ENCODE measurements around the gene COBL.
A peak's percentile ranks its signal among the peaks of the same experiment; 100 is the strongest.

Gene COBL

DNA sequence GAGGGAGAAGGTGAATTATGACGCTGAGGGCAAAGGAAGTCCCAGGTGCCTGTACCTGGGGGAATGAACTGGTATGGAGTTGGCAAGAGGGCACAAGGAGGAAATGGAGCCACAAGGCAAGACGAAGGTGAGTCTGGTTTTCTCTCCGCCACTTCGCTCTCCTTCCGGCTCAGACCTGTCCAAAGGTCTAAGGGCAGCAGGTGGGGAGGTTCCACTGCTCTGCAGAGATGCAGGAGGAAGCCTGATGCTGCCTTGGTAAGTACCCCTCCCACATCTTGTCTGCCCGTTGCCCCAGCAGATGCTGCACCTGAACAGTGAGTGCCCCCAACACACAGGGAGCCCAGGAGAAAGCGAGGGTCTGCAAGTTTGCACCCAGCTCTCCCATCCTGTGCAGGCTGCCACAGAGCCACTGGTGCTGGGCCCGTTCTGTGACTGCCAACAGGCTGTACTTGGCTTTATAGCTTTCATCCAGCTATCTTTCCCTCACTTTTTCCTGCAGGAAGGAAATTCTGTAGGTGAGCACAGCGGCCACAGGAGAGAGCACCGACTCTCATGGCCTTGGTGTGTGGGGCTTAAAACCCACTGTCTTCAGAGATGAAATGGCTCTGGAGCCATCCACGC is 235.2 kb downstream of the COBL start:
- no peak for DNase-seq (ENCODE audit: low read depth in 2 of 3, low spot score in 2 of 3)

- no peak for DNase-seq (ENCODE audit: low read depth in 2 of 3, low spot score in 2 of 3)
Measured at GRCh38 chr7:51080622-51081269, 235.9 kb downstream of the COBL start.

GRCh38 chr7:51080216-51080615 is 236.4 kb downstream of the COBL start:
- no peak for DNase-seq (ENCODE audit: low read depth in 2 of 3, low spot score in 2 of 3)

- DNase-seq (ENCODE audit: low read depth in 2 of 3, low spot score in 2 of 3): no peak
Measured at GRCh38 chr7:51079494-51079893, 237.1 kb downstream of the COBL start.

DNA sequence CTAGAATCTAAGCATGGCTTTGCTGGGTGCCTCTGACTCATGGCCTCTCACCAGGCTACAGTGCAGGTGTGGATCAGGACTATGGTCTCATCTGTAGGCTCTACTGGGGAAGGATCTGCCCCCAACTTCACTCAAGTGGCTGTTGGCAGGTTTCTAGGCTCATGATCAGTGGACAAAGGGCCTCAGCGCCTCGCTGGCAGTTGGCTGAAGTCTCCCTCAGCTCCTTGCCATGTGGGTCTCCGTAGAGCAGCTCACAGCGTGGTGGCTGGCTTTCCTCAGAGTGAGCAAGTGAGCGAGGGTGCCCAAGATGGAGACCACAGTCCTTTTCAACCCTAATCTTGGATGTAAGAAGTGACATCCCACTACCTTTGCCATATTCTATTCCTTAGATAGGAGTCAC is 238.0 kb downstream of the COBL start:
- no peak for DNase-seq (ENCODE audit: low read depth in 2 of 3, low spot score in 2 of 3)

- DNase-seq (ENCODE audit: low read depth in 2 of 3, low spot score in 2 of 3): no peak
Measured at GRCh38 chr7:51077987-51078370, 238.6 kb downstream of the COBL start.

DNA sequence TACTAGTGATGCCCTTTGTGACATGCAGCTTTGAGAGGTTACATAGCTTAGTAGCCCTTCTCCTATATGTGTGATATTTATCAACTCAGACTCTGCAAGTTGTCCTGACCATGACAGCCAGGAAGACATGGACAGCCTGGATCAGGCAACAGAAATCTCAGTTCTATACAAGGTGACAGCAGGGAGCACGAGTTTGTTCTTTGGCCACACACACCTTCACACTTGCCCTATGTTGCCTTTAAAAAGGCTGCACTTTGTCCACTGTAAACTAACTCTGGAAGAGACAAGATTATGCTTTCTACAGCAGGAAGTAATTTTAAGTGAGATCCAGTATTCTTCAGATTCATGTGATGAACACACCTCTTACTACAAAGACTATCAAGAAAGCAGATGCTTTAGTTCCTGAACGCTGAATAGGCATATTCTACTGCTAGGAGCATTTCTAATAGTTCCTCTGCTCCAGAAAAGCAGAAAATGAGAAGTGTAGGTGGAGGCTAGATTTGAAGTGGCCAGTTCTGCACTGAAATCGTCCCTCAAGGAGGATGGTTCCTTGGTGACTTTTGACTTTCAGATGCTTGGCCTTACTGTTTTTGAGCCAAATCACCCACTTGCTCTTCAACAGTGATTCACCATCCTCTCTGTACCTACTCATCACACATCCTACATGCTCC is 239.2 kb downstream of the COBL start:
- no peak for DNase-seq (ENCODE audit: low read depth in 2 of 3, low spot score in 2 of 3)

DNA sequence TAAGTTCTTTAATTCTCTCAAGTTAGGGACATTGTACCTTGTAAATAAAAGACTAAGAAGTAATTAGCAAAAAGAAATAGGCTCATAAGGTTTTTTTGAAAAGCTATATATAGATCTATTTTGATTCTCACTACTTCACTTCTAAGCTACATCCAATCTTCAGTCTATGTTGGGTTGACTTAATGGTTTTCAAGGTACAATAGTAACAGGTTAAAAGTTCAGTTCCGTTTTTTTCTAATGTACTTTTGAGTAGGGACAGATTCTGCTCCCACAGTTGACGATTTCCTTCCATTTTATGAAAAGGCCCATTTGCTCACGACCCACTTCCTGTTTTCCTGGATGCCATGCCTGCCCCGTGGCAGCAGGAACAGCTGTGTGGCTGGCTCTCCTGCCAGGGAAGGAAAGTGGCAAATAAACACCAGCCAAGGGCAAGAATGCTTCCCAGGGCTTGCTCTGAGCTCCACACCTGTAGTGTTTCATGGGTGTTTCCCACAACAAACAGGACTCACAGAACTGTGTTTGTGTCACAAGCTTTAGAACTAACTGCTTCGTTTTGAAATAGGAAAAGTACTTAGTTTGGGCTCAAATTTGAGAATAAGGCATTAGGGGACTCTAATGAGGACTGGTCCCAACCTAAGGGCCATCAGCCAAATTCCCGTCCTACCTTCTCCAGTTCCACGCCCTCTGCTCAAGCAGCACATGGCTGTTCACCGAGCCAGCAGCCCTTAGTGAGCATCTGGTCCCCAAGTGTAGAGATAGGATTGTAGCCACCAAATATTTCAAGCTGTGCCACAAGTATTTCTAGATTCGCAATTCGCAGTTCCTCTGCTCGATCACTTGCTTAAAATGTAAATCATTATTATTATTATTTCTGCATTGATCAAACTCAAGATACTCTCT is 240.7 kb downstream of the COBL start:
- DNase-seq (ENCODE audit: low read depth in 2 of 3, low spot score in 2 of 3): no peak

DNA sequence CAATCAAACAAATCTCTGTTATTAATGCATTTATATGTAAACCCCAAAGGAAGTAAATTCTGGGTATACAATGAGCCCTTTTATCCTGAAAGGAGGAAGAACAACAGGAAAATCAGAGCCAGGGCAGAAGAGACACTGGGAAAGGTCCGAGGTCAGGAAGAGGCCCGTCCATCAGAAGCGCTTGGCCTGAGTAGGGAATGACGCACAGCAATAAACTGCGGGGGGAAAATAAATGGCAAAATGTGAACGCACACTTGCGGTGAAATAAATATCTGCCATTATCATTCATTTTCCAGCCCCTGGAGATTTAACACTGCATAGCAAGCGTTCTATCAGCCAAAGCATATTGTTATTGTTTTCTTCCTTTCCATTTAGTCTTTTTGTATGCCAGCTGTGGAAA is 243.4 kb downstream of the COBL start:
- DNase-seq (ENCODE audit: low read depth in 2 of 3, low spot score in 2 of 3): no peak

DNA sequence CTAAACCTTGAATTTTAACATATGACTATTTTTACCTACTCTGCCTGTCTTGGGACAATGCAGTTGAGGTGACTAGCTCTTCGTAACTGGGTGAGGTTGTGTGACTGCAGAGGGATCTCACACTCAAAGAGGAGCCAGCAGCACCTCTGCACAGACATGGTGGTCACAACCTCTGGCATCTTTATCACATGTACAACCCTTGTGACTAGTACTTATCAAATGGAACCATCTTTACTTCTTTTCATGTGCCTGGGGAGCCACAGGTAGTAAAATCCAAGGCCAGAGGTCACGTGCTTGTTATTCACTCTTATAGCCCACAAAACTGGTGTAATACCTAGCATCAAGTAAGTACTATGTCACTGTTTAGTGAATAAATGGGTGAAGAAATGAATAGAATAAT is 244.3 kb downstream of the COBL start:
- no peak for DNase-seq (ENCODE audit: low read depth in 2 of 3, low spot score in 2 of 3)

DNA sequence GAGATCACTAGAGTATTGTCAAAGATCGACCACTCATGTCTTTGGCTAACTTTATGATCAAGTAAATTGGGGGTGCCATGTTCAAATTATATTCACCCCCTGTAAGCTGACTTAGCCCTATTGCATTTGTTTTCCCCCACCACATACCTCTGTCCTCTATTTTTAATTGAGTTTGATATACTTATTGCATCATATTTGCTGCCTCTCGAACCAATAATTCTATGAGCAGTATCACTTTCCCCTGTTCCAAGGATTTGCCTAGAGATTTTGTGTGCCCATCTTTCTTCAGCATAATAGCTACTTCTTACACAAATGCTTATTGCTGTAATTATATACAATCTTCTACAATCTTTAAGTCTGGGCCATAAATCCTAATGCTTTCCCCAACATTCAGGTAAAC is 245.2 kb downstream of the COBL start:
- no peak for DNase-seq (ENCODE audit: low read depth in 2 of 3, low spot score in 2 of 3)

GRCh38 chr7:51070151-51070550 is 246.5 kb downstream of the COBL start:
- DNase-seq (ENCODE audit: low read depth in 2 of 3, low spot score in 2 of 3): no peak

GRCh38 chr7:51069411-51070083 is 247.1 kb downstream of the COBL start:
- DNase-seq (ENCODE audit: low read depth in 2 of 3, low spot score in 2 of 3): no peak

- DNase-seq (ENCODE audit: low read depth in 2 of 3, low spot score in 2 of 3): no peak
Measured at GRCh38 chr7:51068401-51068800, 248.2 kb downstream of the COBL start.

GRCh38 chr7:51067757-51068156 is 248.9 kb downstream of the COBL start:
- peak in 1 of 3 experiments; percentile 4 for DNase-seq (ENCODE audit: low read depth in 2 of 3, low spot score in 2 of 3)

DNA sequence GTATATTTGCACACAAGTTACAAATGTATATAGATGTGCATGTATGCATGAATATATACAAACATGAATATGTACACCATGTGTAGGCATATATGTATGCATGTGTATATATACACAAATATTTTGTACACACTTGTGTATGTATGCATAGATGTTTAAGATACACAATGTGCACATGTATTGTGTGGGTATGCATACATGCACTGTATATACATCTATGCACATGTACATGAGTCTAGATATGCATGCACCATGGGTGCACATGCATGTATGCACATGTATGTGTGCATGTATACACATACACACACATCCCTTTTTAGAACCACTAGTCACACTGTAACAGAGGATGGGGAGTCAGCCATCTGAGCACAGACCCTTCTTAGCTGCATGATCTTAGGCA is 249.4 kb downstream of the COBL start:
- no peak for DNase-seq (ENCODE audit: low read depth in 2 of 3, low spot score in 2 of 3)

DNA sequence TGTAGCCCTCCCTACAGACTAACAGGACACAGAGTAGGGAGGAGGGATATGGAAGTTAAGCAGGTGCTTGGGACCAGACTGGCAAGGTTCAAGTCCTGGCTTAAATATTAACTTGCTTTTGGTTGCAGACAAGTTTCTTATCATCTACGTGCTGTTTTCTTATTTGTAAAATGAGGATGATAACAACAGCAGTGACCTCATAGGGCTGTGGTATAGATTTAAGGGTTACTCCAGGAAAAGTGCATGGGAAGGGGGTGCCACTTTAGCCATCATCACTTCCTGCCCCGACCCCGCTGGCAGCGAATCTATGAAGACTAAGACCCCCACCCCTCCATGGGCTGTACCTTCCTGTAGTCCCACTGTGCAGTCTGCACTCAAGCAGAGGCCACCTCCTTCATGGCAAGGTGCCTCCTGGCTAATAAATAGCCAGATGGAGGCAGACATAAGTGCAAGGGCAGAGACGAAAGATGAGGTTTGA is 250.2 kb downstream of the COBL start:
- DNase-seq (ENCODE audit: low read depth in 2 of 3, low spot score in 2 of 3): no peak

GRCh38 chr7:51065766-51066165 is 250.8 kb downstream of the COBL start:
- no peak for DNase-seq (ENCODE audit: low read depth in 2 of 3, low spot score in 2 of 3)

GRCh38 chr7:51064688-51065087 is 251.9 kb downstream of the COBL start:
- no peak for DNase-seq (ENCODE audit: low read depth in 2 of 3, low spot score in 2 of 3)

DNA sequence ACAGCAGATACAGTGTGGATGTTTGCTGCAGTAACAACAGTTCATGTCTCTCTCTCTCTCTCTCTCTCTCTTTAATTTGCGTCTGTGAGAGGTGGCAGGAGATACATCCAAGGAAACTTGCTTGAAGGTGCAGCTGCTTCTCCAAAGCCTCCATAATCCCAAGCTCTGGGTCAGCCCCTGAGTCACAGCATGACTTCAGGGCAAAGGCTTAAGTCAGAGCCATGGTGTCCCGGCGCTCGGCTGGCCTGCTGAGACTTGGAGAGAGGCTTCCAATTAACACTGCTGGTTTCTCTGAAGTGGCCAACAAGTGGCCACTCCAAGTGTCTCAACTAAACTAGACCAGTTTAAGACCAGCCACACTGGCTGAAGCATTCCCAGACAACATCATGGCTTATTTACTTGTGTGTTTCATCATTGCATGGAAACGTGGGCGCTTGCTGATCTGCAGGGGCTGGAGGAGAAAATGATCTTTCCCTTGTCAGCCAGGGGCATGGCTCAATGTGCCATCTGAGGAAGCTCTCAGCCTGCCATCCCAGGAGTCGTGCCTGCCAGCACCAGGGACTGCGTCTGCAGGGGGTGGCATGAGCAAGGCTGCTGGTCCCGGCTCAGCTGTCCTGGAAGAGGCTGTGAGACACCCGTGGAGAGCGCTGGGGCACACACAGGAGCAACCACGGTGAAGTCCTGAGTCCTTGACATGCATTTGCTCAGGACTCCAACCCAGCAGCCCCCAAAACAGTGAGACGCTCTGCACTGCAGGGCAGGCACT is 254.2 kb downstream of the COBL start:
- no peak for DNase-seq (ENCODE audit: low read depth in 2 of 3, low spot score in 2 of 3)
